HG02981 (cell line): Measurements from ENCODE around the gene TBC1D2B.
"Not testable (repeated sequence)": the region's sequence is repeated elsewhere in the genome, so short reads cannot be mapped to it uniquely, and the experiment has no call there.

Experiments
- ATAC-seq: cut with Tn5 transposase; IDR thresholded peaks from one replicate; pipeline ENCODE4 v1.9.1; 2021; ENCODE audit warnings: mild to moderate bottlenecking, moderate library complexity; ENCODE audit not compliant: unreplicated experiment

The TBC1D2B gene

DNA sequence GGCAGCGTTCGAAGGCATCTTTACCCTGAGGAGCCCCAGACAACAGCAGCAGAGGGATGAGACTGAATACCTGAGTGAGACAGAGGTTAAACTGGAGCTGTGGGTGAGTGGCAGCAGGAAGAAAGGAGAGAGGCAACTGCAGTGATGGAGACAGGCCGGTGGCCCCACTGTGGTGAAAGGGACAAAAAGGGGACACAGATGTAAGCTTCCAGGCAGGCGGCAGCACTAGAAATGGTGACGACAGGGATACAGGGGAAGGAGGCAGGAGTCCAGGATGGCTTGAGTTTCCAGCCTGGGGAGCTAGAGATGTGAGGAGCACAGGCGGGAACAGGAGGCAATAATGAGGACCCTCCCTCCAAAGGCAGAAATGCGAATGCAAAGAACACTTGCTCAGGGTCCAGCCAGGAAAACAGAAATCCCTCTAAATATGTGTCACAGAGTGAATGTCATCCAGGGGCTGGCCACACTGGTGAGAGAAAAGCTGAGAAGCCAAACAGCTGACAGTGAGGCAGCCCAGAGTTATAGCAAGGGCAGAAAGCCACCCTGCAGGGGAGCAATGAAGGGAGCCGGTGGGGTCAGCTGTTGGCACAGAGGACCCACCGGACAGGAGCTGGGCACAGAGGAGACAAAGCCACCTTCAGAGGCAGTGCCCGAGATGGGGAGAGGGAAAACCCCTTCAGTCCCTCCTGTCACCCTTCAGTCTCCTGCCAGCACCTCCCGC is 70.1 kb downstream of the TBC1D2B start:
- ATAC-seq: no peak

DNA sequence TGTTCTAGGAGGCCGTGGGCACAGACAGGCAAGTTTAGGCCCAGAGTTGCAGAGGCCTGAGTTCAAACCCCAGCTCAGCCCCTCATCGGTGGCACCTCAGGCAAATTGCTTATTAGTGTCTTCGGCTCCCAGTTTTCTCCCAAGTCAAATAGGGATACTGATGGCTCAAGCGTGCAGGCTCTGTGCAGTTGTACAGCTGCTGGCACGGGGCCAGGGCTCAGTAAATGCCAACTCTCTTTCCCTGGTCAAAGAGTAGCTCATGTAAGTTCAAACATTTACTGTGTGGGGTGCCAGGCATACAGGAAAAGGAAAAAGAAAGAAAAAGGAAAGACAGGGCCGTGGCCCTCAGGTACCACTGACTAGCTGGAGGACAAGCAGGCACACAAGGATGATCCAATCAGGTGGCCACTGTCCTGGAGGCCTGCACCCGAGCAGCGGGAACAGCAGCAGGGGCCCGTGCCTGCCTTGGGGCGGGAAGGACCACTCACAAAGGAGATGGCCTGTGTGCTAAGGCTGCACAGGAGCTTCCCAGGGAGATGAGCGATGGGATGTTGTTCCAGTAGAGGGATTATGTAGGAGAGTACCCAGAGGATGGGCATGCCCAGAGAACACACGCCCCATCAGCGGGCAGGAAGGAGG is 70.8 kb downstream of the TBC1D2B start:
- no peak for ATAC-seq

DNA sequence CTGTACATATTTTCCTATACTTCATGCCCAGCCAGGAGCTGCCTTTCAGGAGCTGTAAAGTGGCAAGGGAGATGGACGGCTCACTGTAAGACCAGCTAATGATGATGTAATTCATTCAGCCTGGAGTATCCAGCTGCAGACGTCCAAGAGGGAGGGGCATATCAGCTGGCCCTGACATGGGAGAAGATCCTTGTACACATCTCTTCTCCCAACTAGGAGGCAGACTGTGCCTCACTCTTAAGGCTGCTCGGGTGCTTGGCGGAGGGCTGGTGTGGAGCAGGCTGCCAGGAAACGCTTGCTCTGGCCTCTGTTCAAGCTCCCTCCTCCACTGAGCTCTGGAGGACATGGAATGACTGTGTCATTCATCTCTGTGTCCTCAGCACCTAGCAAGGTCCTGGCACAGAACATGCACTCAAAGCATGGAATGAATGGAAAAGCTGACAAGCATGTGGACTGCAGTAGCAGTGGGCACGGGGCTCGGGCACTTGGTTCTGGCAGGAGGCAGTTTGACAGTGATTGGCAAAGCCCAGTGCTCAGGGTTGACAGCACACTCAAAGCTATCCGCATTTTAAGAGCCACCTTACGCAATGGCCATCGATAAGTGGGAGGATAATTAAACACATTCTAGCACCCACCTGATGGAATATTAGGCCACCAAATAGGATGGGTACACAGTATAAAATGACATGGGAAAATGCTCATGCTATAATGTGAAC is 72.4 kb downstream of the TBC1D2B start:
- no peak for ATAC-seq

GRCh38 chr15:78004222-78004727 is 73.2 kb downstream of the TBC1D2B start:
- ATAC-seq: peak; percentile 46

GRCh38 chr15:78003539-78004008 is 73.9 kb downstream of the TBC1D2B start:
- ATAC-seq: no peak

DNA sequence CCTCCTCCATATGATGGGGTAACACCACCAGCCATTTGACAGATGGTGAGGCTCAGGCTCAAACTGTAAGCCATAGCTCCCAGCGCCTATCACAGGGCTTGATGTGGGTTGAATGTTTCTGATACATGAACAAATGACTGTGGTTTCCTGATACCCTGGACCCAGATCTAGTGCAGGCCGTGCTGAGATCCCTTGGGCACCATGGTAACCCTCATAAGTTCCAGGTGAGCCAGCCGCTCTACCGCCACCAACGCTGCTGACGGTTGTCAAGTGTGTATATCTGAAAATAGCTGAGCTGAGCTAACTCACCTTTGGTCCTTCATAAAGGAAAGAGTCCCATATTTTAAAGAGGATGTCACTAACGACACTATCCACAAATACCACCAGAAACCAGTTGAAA is 74.5 kb downstream of the TBC1D2B start:
- ATAC-seq: no peak

GRCh38 chr15:78001656-78002055 is 75.9 kb downstream of the TBC1D2B start:
- no peak for ATAC-seq

GRCh38 chr15:78000927-78001249 is 76.6 kb downstream of the TBC1D2B start:
- no peak for ATAC-seq

- ATAC-seq: peak; percentile 49
Measured at GRCh38 chr15:78000091-78000926, 77.2 kb downstream of the TBC1D2B start.

GRCh38 chr15:77999486-77999885 is 78.0 kb downstream of the TBC1D2B start:
- no peak for ATAC-seq

DNA sequence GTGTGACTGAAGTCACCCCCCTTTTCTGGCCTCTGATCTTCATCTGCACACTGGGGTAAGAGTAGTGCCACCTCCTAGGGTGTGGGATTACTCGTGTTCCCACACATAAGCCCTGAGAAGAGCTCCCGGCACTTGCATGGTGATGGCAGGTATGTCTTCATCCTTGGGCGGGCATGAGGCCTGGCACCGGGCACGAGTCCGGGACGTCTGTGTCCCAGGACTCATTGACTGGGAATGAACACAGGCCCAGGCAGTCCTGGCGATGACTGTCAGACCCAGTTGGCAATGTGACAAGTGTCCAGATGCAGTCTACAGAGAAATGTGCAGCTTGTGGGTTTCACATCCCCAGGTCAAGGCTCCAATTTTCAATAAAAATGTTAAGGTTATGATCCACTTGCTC is 78.9 kb downstream of the TBC1D2B start:
- ATAC-seq: no peak

DNA sequence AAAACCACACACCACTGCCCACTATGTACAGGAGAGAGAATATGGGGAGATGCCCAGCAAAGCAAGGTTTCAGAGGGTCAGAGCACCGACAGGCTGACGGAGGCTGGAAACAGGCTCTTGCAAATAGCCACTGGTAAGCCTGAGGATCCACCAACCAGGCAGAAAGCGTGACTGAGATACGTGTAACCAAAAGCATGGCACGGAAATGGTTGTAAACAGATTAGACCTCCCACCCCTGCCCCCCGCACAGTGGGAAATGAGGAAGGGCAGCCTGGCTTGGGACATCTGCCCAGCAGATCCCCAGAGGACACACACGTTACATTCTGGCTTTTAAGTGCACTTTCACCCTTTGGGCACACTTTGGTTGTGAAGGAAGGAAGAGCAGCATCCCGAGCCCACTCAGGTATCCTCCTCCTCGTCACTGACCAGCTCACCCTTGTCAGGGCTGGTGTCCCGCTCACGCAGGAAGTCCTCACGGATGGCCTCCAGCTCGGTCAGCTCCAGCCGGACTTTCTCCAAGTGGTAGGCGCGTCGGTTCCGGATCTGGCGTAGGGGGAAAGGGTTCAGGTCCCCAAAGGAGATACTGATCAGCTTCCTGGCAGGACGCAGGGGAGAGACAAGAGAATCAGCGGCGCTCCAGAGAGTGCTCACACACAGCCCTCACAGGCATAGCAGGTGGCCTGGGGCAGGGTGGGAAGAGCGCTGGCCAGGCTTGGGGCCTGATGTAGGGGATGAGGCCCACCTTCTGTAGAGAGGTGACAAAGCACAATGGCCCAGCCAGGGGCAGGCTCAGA is 79.6 kb downstream of the TBC1D2B start:
- ATAC-seq: not testable (repeated sequence)

DNA sequence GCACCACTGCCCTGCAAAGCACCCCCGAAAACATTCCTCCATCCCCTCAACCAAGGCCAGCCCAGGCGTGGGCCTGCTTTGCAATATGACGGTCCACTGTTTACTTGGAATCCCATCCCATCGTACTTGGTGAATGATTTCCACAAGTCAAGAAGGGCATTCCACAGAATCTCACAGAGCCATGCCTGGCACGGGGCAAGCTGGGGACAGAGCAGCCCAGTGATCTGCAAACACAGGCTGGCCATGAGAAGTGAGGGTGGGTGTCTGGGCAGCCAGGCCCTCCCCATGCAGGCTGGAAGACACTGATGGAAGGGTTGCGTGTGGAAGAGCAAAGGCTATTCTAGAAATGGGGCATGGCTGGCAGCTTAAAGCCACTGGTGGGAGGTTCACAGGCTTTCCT is 80.3 kb downstream of the TBC1D2B start:
- not testable (repeated sequence) for ATAC-seq

GRCh38 chr15:77996713-77997171 is 80.8 kb downstream of the TBC1D2B start:
- ATAC-seq: not testable (repeated sequence)

- ATAC-seq: not testable (repeated sequence)
Measured at GRCh38 chr15:77996226-77996625, 81.3 kb downstream of the TBC1D2B start.

GRCh38 chr15:77995537-77995918 is 82.0 kb downstream of the TBC1D2B start:
- not testable (repeated sequence) for ATAC-seq

GRCh38 chr15:77994893-77995536 is 82.5 kb downstream of the TBC1D2B start:
- ATAC-seq: not testable (repeated sequence)

DNA sequence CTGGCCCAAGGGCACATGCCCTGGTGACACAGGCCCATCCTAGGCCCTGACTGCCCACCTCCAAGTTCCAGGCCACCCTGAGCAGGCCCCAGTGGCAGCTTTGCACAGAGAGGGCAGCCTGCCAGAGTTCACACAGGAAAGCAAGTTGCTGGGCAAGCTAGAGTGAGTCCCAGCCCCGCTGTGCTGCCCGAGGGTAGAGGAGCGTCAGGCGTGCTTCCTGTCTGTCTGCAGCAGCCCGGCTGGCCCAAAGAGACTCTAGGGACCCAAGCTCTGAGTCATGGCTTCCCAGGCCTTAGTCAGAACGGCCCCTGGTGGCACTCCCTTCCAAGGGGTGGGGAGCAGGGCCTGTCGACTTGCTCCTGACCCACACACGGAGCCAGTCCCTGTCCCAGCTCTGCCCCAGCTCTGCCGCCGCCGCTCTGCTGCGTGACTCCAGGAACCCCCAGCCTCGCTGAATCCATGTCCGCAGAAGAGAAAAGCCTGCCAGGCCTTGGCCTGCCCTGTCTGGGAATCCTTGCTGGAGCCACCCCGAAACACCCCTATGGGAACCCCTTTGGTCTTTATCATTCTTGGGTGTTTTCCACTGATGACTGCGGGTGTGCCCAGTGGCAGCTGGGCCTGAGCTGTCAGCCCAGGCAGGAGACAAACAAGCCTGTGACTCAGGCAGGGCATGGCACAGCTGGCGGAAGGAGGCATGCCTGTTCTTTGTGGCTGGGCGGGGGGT is 83.4 kb downstream of the TBC1D2B start:
- peak; percentile 76 for ATAC-seq
